NT2/D1 (cell line): Measurements from ENCODE around the gene PPP2R5C.
"Not testable (repeated sequence)": the region's sequence is repeated elsewhere in the genome, so short reads cannot be mapped to it uniquely, and the experiment has no call there.

Source experiments
- DNase-seq: peaks from one replicate; pipeline ENCODE4 v3.0.0-alpha.2; 2011; ENCODE audit warnings: low read depth, low spot score
- H3K27me3 ChIP-seq: 2 replicates; pipeline ENCODE4 v1.6.0; 2011; ENCODE audit warnings: mild to moderate bottlenecking; ENCODE audit not compliant: insufficient read length, insufficient read depth
- H3K36me3 ChIP-seq: 2 replicates; pipeline ENCODE4 v1.6.1; 2011; ENCODE audit warnings: mild to moderate bottlenecking, low read length, mixed read lengths; ENCODE audit not compliant: insufficient read depth, insufficient read length
- H3K4me1 ChIP-seq: 2 replicates; pipeline ENCODE4 v1.5.1; 2011; ENCODE audit not compliant: insufficient read depth, insufficient read length
- H3K4me3 ChIP-seq: 2 replicates; pipeline ENCODE4 v1.5.1; 2011; ENCODE audit warnings: low read depth; ENCODE audit not compliant: insufficient read length
- H3K9ac ChIP-seq: 2 replicates; pipeline ENCODE4 v1.6.0; 2011; ENCODE audit warnings: low read depth; ENCODE audit not compliant: insufficient read length
- H3K9me3 ChIP-seq: 2 replicates; pipeline ENCODE4 v1.5.1; 2011; ENCODE audit warnings: mild to moderate bottlenecking, low read length; ENCODE audit not compliant: insufficient read depth
- SUZ12 ChIP-seq: IDR thresholded peaks from 2 replicates; pipeline ENCODE4 v1.6.1; 2011; ENCODE audit not compliant: insufficient read length, insufficient read depth; ENCODE audit errors: extremely low read depth
- YY1 ChIP-seq: IDR thresholded peaks from 2 replicates; pipeline ENCODE4 v1.6.1; 2011; ENCODE audit not compliant: insufficient read length, insufficient read depth
- ZNF274 ChIP-seq: IDR thresholded peaks from 2 replicates; pipeline ENCODE4 v1.6.1; 2011; ENCODE audit warnings: mild to moderate bottlenecking, low read depth, low read length

PPP2R5C gene

GRCh38 chr14:101789222-101789621, 27.7 kb downstream of the PPP2R5C start:
- Histone ChIP-seq H3K27me3 (no peaks in the 10 kb centered on the region), H3K4me3 (no peak overlapping the region), H3K36me3 (no peaks in the 10 kb centered on the region), H3K4me1 (no peaks in the 10 kb centered on the region), H3K9me3 (peaks cover 10% of the 10 kb centered on the region; the same call in 1 of the 2 replicates), H3K9ac (no peak overlapping the region)
- DNase-seq, result no peak
- no peak for TF ChIP-seq SUZ12
- no peak for TF ChIP-seq YY1
- TF ChIP-seq ZNF274, result no peak

GRCh38 chr14:101790232-101790631, 28.7 kb downstream of the PPP2R5C start:
- no peak overlapping the region for H3K9ac ChIP-seq
- no peaks in the 10 kb centered on the region for H3K36me3 ChIP-seq
- no peak overlapping the region for H3K4me3 ChIP-seq
- no peaks in the 10 kb centered on the region for H3K4me1 ChIP-seq
- no peak for DNase-seq
- TF ChIP-seq SUZ12, result no peak
- TF ChIP-seq ZNF274, result no peak
- TF ChIP-seq YY1, result no peak
- H3K9me3 ChIP-seq, result peaks cover 10% of the 10 kb centered on the region; the same call in 1 of the 2 replicates
- H3K27me3 ChIP-seq, result no peaks in the 10 kb centered on the region

DNA sequence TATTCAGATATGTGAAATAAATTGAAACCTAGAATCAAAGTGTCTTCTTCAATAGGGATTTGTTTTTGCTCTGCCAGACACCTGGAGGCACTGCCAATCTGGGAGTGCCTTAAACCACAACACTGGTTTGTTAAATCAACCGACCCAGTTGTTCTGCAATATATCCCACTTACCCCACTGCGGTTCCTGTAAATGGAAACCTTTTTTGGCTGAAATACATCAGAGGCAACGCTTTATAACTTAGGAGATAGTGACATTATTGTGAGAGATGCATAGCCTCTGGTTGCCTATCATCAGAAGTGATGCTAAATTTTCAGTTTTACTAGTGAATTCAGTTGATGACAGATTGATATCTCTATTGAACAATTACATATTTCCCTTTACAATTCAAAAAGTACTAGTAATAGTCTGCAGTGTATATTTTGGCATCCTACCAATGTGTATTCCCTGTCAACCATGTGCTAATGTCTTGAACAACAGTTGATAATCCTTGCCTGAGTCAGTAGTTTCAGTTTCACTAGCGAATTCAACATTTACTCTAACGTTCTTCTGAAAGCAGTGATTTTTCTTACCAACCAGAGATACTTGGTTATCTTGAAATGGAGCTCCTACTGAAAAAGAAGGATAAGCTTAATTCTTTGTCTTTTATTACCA, 30.5 kb downstream of the PPP2R5C start:
- H3K27me3 ChIP-seq, result no peaks in the 10 kb centered on the region
- peaks cover under 1% of the 10 kb centered on the region for H3K36me3 ChIP-seq
- H3K4me3 ChIP-seq, result no peak overlapping the region
- no peak for DNase-seq
- H3K4me1 ChIP-seq, result no peaks in the 10 kb centered on the region
- no peak overlapping the region for H3K9ac ChIP-seq
- TF ChIP-seq YY1 (no peak), ZNF274 (no peak), SUZ12 (no peak)
- H3K9me3 ChIP-seq, result peaks cover 10% of the 10 kb centered on the region; the same call in 1 of the 2 replicates

GRCh38 chr14:101796016-101796415, 34.5 kb downstream of the PPP2R5C start:
- Histone ChIP-seq H3K4me3 (no peak overlapping the region), H3K27me3 (no peaks in the 10 kb centered on the region), H3K36me3 (peaks cover 3% of the 10 kb centered on the region), H3K4me1 (no peaks in the 10 kb centered on the region), H3K9me3 (peaks cover 10% of the 10 kb centered on the region; the same call in 1 of the 2 replicates), H3K9ac (no peak overlapping the region)
- TF ChIP-seq YY1, result no peak
- no peak for TF ChIP-seq ZNF274
- DNase-seq, result no peak

GRCh38 chr14:101796479-101796878, 35.0 kb downstream of the PPP2R5C start:
- Histone ChIP-seq H3K4me3 (no peak overlapping the region), H3K4me1 (no peaks in the 10 kb centered on the region), H3K27me3 (no peaks in the 10 kb centered on the region), H3K9ac (no peak overlapping the region), H3K9me3 (peaks cover 10% of the 10 kb centered on the region; the same call in 1 of the 2 replicates), H3K36me3 (peaks cover 3% of the 10 kb centered on the region)
- no peak for DNase-seq
- no peak for TF ChIP-seq YY1
- TF ChIP-seq ZNF274, result no peak
- TF ChIP-seq SUZ12, result no peak

DNA sequence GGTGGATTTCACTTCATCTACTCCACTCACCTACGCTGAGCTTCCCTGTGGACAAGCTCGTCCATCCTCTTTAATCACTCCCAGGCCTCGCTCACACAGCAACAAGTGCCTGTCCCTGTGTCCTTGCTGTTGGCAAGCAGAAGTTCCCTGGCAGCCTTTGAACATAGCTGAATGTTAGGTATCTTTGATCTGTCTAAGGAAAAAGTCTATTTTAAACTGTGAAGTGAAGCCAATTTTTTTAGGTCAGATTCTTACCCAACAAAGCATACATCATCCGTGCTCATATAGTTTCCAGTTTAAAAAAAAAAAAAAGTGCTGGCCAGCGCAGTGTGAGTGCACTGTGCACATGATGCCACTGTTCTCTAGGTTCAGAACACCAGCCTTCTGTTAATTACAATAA, 36.3 kb downstream of the PPP2R5C start:
- no peak for DNase-seq
- TF ChIP-seq YY1 (no peak), SUZ12 (no peak), ZNF274 (no peak)
- Histone ChIP-seq H3K9ac (no peak overlapping the region), H3K36me3 (peaks cover 3% of the 10 kb centered on the region), H3K9me3 (peaks cover 10% of the 10 kb centered on the region; the same call in 1 of the 2 replicates), H3K27me3 (no peaks in the 10 kb centered on the region), H3K4me3 (no peak overlapping the region), H3K4me1 (no peaks in the 10 kb centered on the region)

- not testable (repeated sequence) for H3K36me3 ChIP-seq, H3K4me1 ChIP-seq, H3K9ac ChIP-seq, DNase-seq, H3K4me3 ChIP-seq, H3K9me3 ChIP-seq, H3K27me3 ChIP-seq
Measured at GRCh38 chr14:101804373-101804772, 42.9 kb downstream of the PPP2R5C start.

DNA sequence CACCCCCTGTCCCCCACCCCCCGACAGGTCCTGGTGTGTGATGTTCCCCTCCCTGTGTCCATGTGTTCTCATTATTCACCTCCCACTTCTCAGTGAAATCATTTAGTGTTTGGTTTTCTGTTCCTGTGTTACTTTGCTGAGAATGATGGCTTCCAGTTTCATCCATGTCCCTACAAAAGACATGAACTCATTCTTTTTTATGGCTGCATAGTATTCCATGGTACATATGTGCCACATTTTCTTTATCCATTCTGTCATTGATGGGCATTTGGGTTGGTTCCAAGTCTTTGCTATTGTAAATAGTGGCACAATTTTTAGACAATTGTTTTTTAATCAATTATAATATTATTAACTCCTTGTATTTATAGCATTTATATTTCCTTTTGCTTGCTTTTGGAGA, 44.7 kb downstream of the PPP2R5C start:
- H3K36me3 ChIP-seq, H3K9ac ChIP-seq, H3K9me3 ChIP-seq, H3K4me3 ChIP-seq, H3K4me1 ChIP-seq, DNase-seq, H3K27me3 ChIP-seq: not testable (repeated sequence)
